Measurements from ENCODE around the gene RING1. TPM values are rescaled to one million over a fixed set of nuclear protein-coding genes. Genes with fewer than 3 reads are reported as not detected.

The RING1 gene
- total RNA-seq, 2 donors from 2014 or later, result 31.0 to 31.8 TPM

DNA sequence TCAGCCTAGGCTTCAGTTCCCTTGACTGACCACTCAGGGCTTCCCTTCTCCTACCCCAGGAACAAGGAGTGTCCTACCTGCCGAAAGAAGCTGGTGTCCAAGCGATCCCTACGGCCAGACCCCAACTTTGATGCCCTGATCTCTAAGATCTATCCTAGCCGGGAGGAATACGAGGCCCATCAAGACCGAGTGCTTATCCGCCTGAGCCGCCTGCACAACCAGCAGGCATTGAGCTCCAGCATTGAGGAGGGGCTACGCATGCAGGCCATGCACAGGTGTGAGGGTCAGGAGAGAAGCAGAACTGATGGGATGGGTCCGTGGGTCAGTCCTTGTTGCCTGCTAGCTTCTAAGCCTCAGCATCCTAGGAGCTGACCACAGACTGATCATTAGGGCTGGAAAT, 1.6 kb downstream of the RING1 start:
- Histone ChIP-seq H3K9ac (ENCODE audit: extremely low read depth, low read length, poor library complexity, severe bottlenecking) (no peak overlapping the region), H3K36me3 (ENCODE audit: control insufficient read depth, insufficient read depth, low read length) (peaks cover 20% of the 10 kb centered on the region), H3K27ac (ENCODE audit: low read depth, low read length) (no peak overlapping the region), H3K4me3 (ENCODE audit: low read length) (no peak overlapping the region), H3K9me3 (ENCODE audit: control insufficient read depth, low read length) (no peaks in the 10 kb centered on the region), H3K27me3 (ENCODE audit: control insufficient read depth, insufficient read depth, low read length, poor library complexity, severe bottlenecking) (peaks cover 19% of the 10 kb centered on the region), H3K4me1 (ENCODE audit: control insufficient read depth, insufficient read depth, low read length) (peaks cover 6% of the 10 kb centered on the region)
- 93 to 95% methylated on average over 6 to 10 of the region's 10 CpGs for WGBS, 2 experiments (ENCODE audit: insufficient coverage in 1 of 2, insufficient read length in 1 of 2)
- Mint-ChIP-seq H3K27me3 (ENCODE audit: insufficient read depth) (peaks cover 55% of the 10 kb centered on the region), H3K9me3 (no peaks in the 10 kb centered on the region), H3K36me3 (ENCODE audit: low read depth) (peaks cover 19% of the 10 kb centered on the region), H3K27ac (no peak overlapping the region), H3K4me3 (no peak overlapping the region), H3K4me1 (peaks cover 22% of the 10 kb centered on the region)
- TF ChIP-seq, protein P1, sequence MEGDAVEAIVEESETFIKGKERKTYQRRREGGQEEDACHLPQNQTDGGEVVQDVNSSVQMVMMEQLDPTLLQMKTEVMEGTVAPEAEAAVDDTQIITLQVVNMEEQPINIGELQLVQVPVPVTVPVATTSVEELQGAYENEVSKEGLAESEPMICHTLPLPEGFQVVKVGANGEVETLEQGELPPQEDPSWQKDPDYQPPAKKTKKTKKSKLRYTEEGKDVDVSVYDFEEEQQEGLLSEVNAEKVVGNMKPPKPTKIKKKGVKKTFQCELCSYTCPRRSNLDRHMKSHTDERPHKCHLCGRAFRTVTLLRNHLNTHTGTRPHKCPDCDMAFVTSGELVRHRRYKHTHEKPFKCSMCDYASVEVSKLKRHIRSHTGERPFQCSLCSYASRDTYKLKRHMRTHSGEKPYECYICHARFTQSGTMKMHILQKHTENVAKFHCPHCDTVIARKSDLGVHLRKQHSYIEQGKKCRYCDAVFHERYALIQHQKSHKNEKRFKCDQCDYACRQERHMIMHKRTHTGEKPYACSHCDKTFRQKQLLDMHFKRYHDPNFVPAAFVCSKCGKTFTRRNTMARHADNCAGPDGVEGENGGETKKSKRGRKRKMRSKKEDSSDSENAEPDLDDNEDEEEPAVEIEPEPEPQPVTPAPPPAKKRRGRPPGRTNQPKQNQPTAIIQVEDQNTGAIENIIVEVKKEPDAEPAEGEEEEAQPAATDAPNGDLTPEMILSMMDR (conservative IDR thresholded peaks at IDR 0.05), result no peak
- no peak for DNase-seq

GRCh38 chr6:33211136-33211535, 2.8 kb downstream of the RING1 start:
- peaks cover 17% of the 10 kb centered on the region for H3K4me1 Mint-ChIP-seq
- Histone ChIP-seq H3K9me3 (ENCODE audit: control insufficient read depth, low read length) (no peaks in the 10 kb centered on the region), H3K4me1 (ENCODE audit: control insufficient read depth, insufficient read depth, low read length) (peaks cover 4% of the 10 kb centered on the region), H3K4me3 (ENCODE audit: low read length) (no peak overlapping the region), H3K27ac (ENCODE audit: low read depth, low read length) (no peak overlapping the region), H3K9ac (ENCODE audit: extremely low read depth, low read length, poor library complexity, severe bottlenecking) (no peak overlapping the region), H3K36me3 (ENCODE audit: control insufficient read depth, insufficient read depth, low read length) (peaks cover 20% of the 10 kb centered on the region), H3K27me3 (ENCODE audit: control insufficient read depth, insufficient read depth, low read length, poor library complexity, severe bottlenecking) (peaks cover 19% of the 10 kb centered on the region)
- peaks cover 59% of the 10 kb centered on the region for H3K27me3 Mint-ChIP-seq (ENCODE audit: insufficient read depth)
- H3K9me3 Mint-ChIP-seq, result no peaks in the 10 kb centered on the region
- TF ChIP-seq, protein P1 (conservative IDR thresholded peaks at IDR 0.05), result no peak
- DNase-seq, result no peak
- no peak overlapping the region for H3K4me3 Mint-ChIP-seq
- WGBS, 2 experiments (ENCODE audit: insufficient coverage in 1 of 2, insufficient read length in 1 of 2), result 78 to 92% methylated on average over 5 to 17 of the region's 17 CpGs
- H3K27ac Mint-ChIP-seq, result no peak overlapping the region
- H3K36me3 Mint-ChIP-seq (ENCODE audit: low read depth), result peaks cover 19% of the 10 kb centered on the region

GRCh38 chr6:33211666-33212422, 3.5 kb downstream of the RING1 start:
- Histone ChIP-seq H3K36me3 (ENCODE audit: control insufficient read depth, insufficient read depth, low read length) (peaks cover 20% of the 10 kb centered on the region), H3K4me3 (ENCODE audit: low read length) (no peak overlapping the region), H3K4me1 (ENCODE audit: control insufficient read depth, insufficient read depth, low read length) (peaks cover 4% of the 10 kb centered on the region), H3K9me3 (ENCODE audit: control insufficient read depth, low read length) (no peaks in the 10 kb centered on the region), H3K9ac (ENCODE audit: extremely low read depth, low read length, poor library complexity, severe bottlenecking) (no peak overlapping the region), H3K27me3 (ENCODE audit: control insufficient read depth, insufficient read depth, low read length, poor library complexity, severe bottlenecking) (peaks cover 19% of the 10 kb centered on the region), H3K27ac (ENCODE audit: low read depth, low read length) (no peak overlapping the region)
- Mint-ChIP-seq H3K4me3 (no peak overlapping the region), H3K4me1 (peaks cover 17% of the 10 kb centered on the region), H3K9me3 (no peaks in the 10 kb centered on the region), H3K27me3 (ENCODE audit: insufficient read depth) (peaks cover 56% of the 10 kb centered on the region), H3K36me3 (ENCODE audit: low read depth) (peaks cover 19% of the 10 kb centered on the region), H3K27ac (no peak overlapping the region)
- TF ChIP-seq, protein P1 (conservative IDR thresholded peaks at IDR 0.05), result peak; percentile 42
- DNase-seq, result peak; percentile 82
- 80 to 89% methylated on average over 4 to 17 of the region's 18 CpGs for WGBS, 2 experiments (ENCODE audit: insufficient coverage in 1 of 2, insufficient read length in 1 of 2)
